Limb (tissue), 2 donors: ENCODE data around the gene NRG2.

Experiments
- DNase-seq, 2 donors: peaks; one replicate each; pipeline ENCODE4 v3.0.0-alpha.2; 2016; ENCODE audit errors: extremely low spot score in 2 of 2

Gene NRG2

GRCh38 chr5:139839918-139840317, 203.2 kb downstream of the NRG2 start:
- DNase-seq: peak in 1 of 2 donors; percentile 7

- DNase-seq: no peak
Measured at GRCh38 chr5:139839232-139839815, 203.8 kb downstream of the NRG2 start.

- DNase-seq: no peak
Measured at GRCh38 chr5:139838381-139839197, 204.5 kb downstream of the NRG2 start.

GRCh38 chr5:139837711-139838380, 205.3 kb downstream of the NRG2 start:
- DNase-seq: no peak

GRCh38 chr5:139836469-139837208, 206.5 kb downstream of the NRG2 start:
- DNase-seq: no peak

- DNase-seq: no peak
Measured at GRCh38 chr5:139835656-139836055, 207.4 kb downstream of the NRG2 start.

- no peak for DNase-seq
Measured at GRCh38 chr5:139833525-139833924, 209.6 kb downstream of the NRG2 start.

GRCh38 chr5:139831624-139832023, 211.5 kb downstream of the NRG2 start:
- DNase-seq: no peak

GRCh38 chr5:139829471-139829870, 213.6 kb downstream of the NRG2 start:
- no peak for DNase-seq

- no peak for DNase-seq
Measured at GRCh38 chr5:139828207-139828895, 214.7 kb downstream of the NRG2 start.

GRCh38 chr5:139825690-139826089, 217.4 kb downstream of the NRG2 start:
- no peak for DNase-seq

GRCh38 chr5:139823757-139824355, 219.2 kb downstream of the NRG2 start:
- DNase-seq: no peak

GRCh38 chr5:139822553-139823425, 220.3 kb downstream of the NRG2 start:
- DNase-seq: no peak

- DNase-seq: no peak
Measured at GRCh38 chr5:139821806-139822552, 221.1 kb downstream of the NRG2 start.

- no peak for DNase-seq
Measured at GRCh38 chr5:139820606-139821005, 222.5 kb downstream of the NRG2 start.

GRCh38 chr5:139820130-139820529, 223.0 kb downstream of the NRG2 start:
- no peak for DNase-seq

GRCh38 chr5:139817970-139818369, 225.1 kb downstream of the NRG2 start:
- no peak for DNase-seq

GRCh38 chr5:139817362-139817761, 225.7 kb downstream of the NRG2 start:
- DNase-seq: no peak

- DNase-seq: no peak
Measured at GRCh38 chr5:139816566-139816965, 226.5 kb downstream of the NRG2 start.
